T-helper 17 cell (primary cell): Measurements from ENCODE around the gene PGLYRP2. TPM values are rescaled to one million over a fixed set of nuclear protein-coding genes. Genes with fewer than 3 reads are reported as not detected.

Experiments
- ATAC-seq: fragments of 150-1000 bp; cut with Tn5 transposase; 2 replicates; pipeline ENCODE4 v1.10.0; 2021; ENCODE audit warnings: mild to moderate bottlenecking, moderate library complexity
- DNase-seq, 3 donors: peaks; one replicate each; pipeline versions ENCODE4 v3.0.0 to v3.0.0-alpha.2; 2020 to 2021
- H3K9me3 ChIP-seq: one replicate; pipeline ENCODE4 v1.7.0; 2013; ENCODE audit warnings: low read length, mild to moderate bottlenecking; ENCODE audit not compliant: control insufficient read depth, poor library complexity, severe bottlenecking
- H3K27ac Mint-ChIP-seq: one replicate; pipeline ENCODE4 v1.8.0; 2022; ENCODE audit warnings: mild to moderate bottlenecking, moderate library complexity, mixed read lengths
- H3K27me3 Mint-ChIP-seq: one replicate; pipeline ENCODE4 v1.8.0; 2022; ENCODE audit warnings: mixed read lengths
- H3K36me3 Mint-ChIP-seq: one replicate; pipeline ENCODE4 v1.8.0; 2022; ENCODE audit warnings: low read depth, mixed read lengths
- H3K4me1 Mint-ChIP-seq: one replicate; pipeline ENCODE4 v1.8.0; 2022; ENCODE audit warnings: mild to moderate bottlenecking, mixed read lengths
- H3K4me3 Mint-ChIP-seq: one replicate; pipeline ENCODE4 v1.8.0; 2022; ENCODE audit warnings: mild to moderate bottlenecking, moderate library complexity, mixed read lengths
- total RNA-seq, 4 donors: library from RNA in 2 of 4; stranded (reverse) in 2 of 4; gene quantifications; one replicate each; pipeline ENCODE4 v1.2.3 and lab custom pipeline; 2022 to 2026

PGLYRP2 gene
- total RNA-seq, 2 donors from 2014 or later = not detected

DNA sequence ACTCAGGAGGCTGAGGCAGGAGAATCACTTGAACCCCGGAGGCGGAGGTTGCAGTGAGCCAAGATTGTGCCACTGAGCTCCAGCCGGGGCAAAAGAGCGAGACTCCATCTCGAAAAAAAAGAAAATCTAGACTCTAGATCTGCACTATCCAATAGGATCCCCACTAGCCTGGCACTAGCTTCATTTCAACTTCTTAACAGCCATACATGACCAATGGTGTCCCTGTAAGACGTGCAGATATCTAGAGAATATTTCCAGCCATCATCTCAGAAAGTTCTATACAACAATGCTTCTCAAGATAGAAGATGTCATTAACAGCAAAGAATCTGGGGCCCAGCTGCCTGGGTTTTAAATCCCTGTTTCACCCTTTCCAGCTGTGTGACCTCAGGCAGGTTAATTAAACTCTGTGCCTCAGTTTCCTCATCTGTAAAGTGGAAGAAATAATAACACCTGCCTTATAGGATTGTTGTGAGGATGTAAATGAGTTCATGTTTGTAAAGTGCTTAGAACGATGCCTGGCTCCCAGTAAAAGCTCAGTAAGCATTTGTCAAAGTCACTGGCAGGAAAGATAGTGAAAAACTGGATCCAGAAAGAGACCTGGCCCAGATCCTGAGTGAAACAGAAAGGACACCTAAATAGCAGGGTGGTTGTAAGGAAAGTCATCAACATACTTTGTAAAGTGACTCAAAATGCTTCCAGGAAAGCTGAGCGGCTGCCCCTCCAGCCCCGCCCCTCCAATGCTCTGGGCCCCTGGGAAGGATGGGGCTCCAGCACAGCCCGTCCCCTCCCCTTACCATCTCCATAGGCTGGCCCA, 43.1 kb downstream of the PGLYRP2 start:
- no peak overlapping the region for H3K27ac Mint-ChIP-seq
- peaks cover 15% of the 10 kb centered on the region for H3K4me1 Mint-ChIP-seq
- H3K9me3 ChIP-seq = no peaks in the 10 kb centered on the region
- ATAC-seq = no peak
- no peaks in the 10 kb centered on the region for H3K36me3 Mint-ChIP-seq
- H3K27me3 Mint-ChIP-seq = no peaks in the 10 kb centered on the region
- H3K4me3 Mint-ChIP-seq = no peak overlapping the region
- DNase-seq = no peak

DNA sequence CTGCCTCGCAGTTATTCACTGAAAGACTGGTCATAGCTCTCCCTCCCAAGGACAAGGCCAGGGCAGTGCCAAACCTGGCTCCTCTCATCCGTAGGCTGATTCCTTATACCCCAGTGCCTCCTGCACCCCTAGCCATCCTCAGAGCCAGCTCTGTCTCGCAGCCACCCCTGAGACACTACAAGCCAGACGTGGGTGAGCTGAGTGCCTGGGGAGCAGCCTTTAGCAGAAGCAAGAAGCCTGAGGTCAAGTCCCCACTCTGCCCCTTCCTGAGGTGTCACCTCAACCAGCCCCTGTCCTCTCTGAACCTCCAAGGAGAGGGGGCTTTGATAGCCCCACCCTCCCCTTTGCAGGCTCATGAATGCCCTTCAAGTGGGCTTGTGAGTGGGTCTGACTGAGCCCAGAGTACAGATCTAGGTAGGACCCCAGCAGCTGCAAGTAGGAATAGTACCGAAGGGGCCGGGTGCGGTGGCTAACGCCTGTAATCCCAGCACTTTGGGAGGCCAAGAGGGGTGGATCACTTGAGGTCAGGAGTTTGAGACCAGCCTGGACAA, 45.7 kb downstream of the PGLYRP2 start:
- H3K9me3 ChIP-seq = no peaks in the 10 kb centered on the region
- peak overlapping the region; percentile 84 for H3K27ac Mint-ChIP-seq
- ATAC-seq (no peak), DNase-seq (no peak)
- H3K36me3 Mint-ChIP-seq = no peaks in the 10 kb centered on the region
- H3K4me3 Mint-ChIP-seq = peak overlapping the region; percentile 96
- peaks cover 21% of the 10 kb centered on the region for H3K4me1 Mint-ChIP-seq
- H3K27me3 Mint-ChIP-seq = no peaks in the 10 kb centered on the region

DNA sequence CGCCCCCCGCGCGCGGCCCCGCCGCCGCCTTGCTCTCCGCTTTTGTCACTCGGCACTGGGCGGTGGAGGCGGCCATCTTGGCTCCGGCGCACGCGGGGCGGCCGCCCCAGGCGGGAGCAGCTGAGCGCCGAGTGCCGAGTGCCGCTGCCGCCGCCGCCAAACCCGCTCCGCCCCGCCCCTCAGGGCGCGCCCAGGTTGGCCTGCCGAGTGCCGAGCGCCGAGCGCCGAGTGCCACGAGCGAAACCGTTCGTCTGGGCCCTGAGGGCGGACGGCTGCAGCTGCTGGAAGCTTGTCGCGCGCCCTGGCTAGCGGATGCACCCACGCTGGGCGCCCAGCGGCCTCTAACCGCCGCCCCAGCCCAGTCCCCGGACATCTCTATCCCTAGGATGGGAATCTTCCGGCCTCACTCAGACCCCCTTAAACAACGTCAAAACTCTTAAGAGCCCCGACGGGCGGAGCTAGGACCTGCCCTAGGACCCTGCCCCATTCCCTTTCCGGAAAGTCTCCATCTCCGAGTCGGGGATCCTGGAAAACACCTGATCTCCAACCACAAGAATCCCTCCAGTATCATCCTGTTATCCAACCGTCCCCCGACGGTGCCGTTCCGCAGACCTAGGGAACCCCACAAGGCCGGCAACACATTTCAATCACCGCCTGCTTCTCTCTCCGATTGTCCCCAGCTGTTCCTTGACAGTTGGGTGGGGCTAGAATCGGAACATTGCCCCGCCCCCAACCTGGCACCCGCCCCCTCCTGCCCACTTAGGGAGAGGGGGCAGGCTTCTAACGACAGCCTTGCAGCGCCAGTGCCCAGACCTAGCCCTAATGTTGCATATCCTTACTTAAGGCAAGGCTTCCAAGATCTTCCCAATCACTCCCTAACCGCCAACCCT, 46.4 kb downstream of the PGLYRP2 start:
- Mint-ChIP-seq H3K27me3 (no peaks in the 10 kb centered on the region), H3K4me1 (peaks cover 21% of the 10 kb centered on the region)

DNA sequence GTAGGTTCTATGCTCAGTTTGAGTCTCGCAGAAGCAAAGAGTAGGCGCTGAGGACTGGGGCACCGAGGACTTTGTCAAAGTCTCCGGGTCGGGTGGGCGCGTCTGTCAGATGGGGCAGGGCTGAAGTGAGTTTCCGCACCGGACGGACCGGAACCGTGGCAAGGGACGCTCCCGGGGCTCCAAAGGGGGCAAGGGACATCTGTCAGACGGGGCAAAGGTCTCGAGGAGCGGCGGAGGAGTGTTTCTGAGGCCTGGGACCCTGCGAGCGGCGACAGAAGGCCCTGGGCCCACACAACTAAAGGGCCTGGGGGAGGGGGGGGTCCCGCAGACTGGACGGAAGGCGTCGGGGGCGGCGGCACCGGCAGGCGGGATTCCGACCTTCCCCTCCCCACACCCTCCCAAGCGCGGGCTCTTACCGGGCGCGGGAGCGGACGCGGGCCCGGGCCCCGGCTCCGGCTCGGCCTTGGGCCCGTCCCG, 47.2 kb downstream of the PGLYRP2 start:
- peak; percentile 16 for ATAC-seq
- Mint-ChIP-seq H3K27ac (peak overlapping the region; percentile 91), H3K27me3 (no peaks in the 10 kb centered on the region), H3K4me3 (peak overlapping the region; percentile 97), H3K36me3 (no peaks in the 10 kb centered on the region), H3K4me1 (peaks cover 21% of the 10 kb centered on the region)
- no peaks in the 10 kb centered on the region for H3K9me3 ChIP-seq
- DNase-seq = no peak

More for the DNA sequence above, 46.4 kb downstream of the PGLYRP2 start:
- no peaks in the 10 kb centered on the region for H3K9me3 ChIP-seq
- DNase-seq (peak; percentile 87 to 93 (median 92)), ATAC-seq (peak; percentile 95)
- Mint-ChIP-seq H3K4me3 (peak overlapping the region; percentile 96), H3K27ac (peak overlapping the region; percentile 84), H3K36me3 (no peaks in the 10 kb centered on the region)

DNA sequence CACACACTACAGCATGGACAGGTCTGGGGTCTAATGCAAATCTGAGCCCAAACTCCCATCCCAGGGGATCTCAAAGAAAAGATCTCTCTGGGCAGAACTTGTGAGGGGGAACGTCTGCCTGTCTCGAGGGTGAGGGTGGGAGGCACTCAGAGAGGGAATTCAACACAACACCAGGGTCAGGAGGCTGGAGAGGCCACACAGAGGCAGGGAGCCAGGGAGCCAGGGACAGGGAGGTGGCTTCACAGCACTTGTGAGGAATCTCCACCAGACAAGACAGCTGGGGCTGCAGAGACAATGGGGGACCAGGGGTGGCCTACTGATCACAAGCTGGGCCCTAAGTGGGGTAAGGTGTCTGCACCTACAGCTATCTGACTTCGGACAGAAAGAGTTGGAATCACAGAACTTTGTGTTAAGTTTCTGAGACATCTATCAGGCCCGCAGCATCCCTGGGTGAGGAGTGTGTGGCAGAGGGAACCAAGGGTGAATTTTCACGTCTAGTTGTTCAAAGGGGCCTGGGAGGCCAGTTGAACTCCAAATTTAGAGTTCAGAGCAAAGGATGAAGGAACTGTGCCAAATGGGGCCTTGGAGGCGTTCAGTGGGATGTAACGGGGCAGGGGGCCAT, 47.8 kb downstream of the PGLYRP2 start:
- DNase-seq (no peak), ATAC-seq (no peak)
- H3K27ac Mint-ChIP-seq = peak overlapping the region; percentile 91
- H3K4me3 Mint-ChIP-seq = peak overlapping the region; percentile 97
- peaks cover under 1% of the 10 kb centered on the region for H3K36me3 Mint-ChIP-seq
- H3K9me3 ChIP-seq = no peaks in the 10 kb centered on the region
- no peaks in the 10 kb centered on the region for H3K27me3 Mint-ChIP-seq
- H3K4me1 Mint-ChIP-seq = peaks cover 22% of the 10 kb centered on the region

DNA sequence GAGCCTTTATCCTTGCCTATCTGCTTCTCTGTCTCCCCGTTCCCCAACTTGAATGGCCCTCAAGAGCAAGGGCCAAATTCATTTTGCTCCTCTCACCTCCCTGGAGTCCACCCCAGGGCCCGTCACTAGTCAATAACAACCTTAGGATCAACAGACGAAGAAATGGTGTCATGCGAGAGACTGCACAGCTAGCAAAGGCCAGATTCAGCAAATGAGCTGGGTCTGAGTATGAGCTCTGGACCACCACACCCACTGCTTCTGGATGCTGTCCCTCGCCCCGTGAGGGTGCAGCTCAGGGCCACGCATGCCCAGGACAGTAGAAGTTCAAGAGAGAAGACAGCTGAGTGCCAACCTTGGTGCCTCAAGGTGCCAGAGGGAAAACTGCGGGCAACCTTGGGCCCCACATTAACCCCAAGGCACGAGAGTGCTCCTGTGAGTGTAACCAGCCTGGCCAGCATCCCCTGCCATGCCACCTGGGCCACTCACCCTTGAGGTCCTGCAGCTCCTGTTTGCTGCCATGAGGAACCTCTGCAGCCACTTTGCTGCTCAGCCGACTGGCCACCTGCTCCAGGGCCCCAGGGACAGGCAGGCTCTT, 48.7 kb downstream of the PGLYRP2 start:
- peak overlapping the region; percentile 91 for H3K27ac Mint-ChIP-seq

DNA sequence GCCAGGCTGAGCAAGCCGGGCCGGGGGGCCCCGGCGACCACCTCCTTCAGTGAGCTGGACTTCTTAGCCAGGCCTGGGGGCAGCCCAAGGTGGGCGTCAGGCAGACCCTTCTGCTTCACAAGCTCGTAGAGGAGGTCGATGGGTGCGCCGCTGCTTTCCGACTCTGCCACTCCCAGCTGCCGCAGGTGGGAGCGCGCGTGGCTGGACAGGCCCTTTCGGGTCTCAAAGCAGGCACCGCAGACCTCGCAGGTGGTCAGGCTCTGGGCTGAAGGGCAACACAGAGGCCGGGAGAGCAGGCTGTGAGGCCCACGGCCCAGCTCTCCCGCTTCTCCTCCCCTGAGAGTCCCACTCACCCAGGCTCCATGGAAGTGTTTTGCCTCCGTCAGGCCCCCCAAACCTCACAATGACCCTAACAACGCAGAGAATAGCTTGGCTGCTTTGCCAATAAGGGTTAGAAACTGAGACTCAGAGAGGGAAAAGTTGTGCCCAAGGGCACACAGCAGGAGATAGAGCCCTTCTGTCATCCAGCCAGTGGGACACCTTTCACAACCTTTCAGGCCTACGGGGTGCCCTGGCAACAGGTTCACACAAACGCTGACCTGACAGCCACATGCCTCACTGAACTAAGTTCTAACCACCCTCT, 49.4 kb downstream of the PGLYRP2 start:
- Mint-ChIP-seq H3K27ac (no peak overlapping the region), H3K4me1 (peaks cover 27% of the 10 kb centered on the region), H3K4me3 (no peak overlapping the region), H3K27me3 (no peaks in the 10 kb centered on the region), H3K36me3 (peaks cover 6% of the 10 kb centered on the region)
- no peak for ATAC-seq
- DNase-seq = no peak
- no peaks in the 10 kb centered on the region for H3K9me3 ChIP-seq

More for the DNA sequence above, 48.7 kb downstream of the PGLYRP2 start:
- Mint-ChIP-seq H3K27me3 (no peaks in the 10 kb centered on the region), H3K4me3 (peak overlapping the region; percentile 97), H3K4me1 (peaks cover 27% of the 10 kb centered on the region), H3K36me3 (peaks cover 6% of the 10 kb centered on the region)
- no peaks in the 10 kb centered on the region for H3K9me3 ChIP-seq
- ATAC-seq = no peak
- no peak for DNase-seq

DNA sequence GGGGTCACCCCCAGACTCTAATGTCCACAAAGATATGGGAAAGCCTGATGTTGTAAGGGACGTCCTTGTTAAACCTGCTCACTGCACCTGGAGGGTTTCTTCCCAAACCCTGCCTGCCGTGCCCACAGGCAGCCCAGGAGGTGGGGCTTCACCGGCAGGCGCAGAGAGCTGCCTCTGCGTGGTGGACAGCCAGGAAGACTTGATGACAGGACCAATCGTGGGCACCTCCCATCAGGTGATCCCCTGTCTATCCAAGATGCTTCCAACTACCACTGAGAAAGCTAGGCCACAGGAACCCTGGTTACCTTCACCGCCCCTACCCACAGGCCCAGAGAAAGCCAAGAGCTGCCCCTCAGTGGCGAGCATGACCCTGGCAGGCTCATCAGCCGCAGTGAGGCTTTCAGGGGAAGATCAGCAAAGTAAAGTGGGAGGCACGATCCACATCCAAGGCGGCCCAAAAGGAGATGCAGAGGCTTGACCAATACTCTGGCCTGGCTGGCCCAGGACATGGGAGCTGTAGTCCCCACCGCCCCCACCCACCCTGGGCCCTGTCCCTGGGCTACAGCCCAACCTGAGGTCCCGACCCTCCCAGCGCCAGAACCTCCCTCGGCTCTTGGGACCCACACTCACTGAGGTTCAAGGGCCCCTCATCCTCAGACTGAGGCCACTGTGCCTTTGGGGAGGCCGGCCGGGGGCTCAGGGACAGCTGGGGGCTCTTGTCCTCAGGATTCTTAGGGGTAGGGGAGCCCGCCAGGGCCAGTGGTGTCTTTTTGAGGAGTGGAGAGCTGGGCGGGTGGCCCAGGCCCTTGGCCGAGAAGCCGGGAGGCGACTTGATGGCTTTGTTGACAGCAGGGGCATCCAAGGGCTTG, 50.1 kb downstream of the PGLYRP2 start:
- Mint-ChIP-seq H3K4me3 (no peak overlapping the region), H3K36me3 (peaks cover 6% of the 10 kb centered on the region), H3K27ac (no peak overlapping the region), H3K4me1 (peaks cover 27% of the 10 kb centered on the region), H3K27me3 (no peaks in the 10 kb centered on the region)
- ATAC-seq (no peak), DNase-seq (no peak)
- no peaks in the 10 kb centered on the region for H3K9me3 ChIP-seq

DNA sequence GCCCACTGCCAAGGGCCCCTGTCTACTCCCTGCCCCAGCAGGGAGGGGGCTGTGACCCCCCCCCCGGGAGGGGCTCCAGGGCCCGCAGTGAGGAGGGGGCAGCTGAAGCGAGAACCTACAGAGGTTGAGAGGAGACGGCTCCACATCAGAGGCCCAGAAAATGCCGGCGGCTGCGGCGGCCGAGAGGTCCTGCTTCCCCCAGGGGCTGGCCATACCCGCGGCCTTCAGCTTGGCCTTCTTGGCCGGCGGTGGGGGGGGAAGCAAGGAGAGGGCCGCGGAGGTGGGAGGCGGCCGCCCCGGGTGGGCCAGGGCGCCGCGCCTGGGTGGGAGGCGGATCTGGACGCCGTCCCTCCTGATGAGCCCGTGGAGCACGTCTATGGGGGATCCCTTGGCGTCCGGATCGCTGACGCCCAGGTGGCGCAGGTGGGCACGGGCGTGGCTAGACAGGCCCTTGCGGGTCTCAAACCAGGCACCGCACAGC, 51.3 kb downstream of the PGLYRP2 start:
- Mint-ChIP-seq H3K27ac (peak overlapping the region; percentile 21), H3K36me3 (peaks cover 8% of the 10 kb centered on the region), H3K27me3 (no peaks in the 10 kb centered on the region), H3K4me1 (peaks cover 22% of the 10 kb centered on the region), H3K4me3 (no peak overlapping the region)
- H3K9me3 ChIP-seq = no peaks in the 10 kb centered on the region
- DNase-seq = no peak
- no peak for ATAC-seq

DNA sequence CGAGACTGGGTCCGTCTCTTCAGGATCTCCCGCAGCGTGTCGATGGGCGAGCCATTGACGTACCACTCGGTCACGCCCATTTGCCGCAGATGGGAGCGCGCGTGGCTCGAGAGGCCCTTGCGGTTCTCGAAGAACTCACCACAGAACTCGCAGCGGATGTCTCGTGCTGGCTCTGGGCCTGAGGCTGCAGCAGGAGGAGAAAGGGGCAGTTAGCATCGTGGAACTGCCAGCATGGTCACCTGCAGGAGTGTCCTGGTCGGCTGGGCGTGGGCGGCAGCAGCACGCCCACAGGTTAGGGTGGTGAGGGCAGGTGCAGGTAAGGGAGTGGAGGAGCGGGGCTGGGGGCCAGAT, 52.0 kb downstream of the PGLYRP2 start:
- H3K4me3 Mint-ChIP-seq = peak overlapping the region; percentile 9
- H3K27ac Mint-ChIP-seq = peak overlapping the region; percentile 57
- H3K4me1 Mint-ChIP-seq = peaks cover 19% of the 10 kb centered on the region

DNA sequence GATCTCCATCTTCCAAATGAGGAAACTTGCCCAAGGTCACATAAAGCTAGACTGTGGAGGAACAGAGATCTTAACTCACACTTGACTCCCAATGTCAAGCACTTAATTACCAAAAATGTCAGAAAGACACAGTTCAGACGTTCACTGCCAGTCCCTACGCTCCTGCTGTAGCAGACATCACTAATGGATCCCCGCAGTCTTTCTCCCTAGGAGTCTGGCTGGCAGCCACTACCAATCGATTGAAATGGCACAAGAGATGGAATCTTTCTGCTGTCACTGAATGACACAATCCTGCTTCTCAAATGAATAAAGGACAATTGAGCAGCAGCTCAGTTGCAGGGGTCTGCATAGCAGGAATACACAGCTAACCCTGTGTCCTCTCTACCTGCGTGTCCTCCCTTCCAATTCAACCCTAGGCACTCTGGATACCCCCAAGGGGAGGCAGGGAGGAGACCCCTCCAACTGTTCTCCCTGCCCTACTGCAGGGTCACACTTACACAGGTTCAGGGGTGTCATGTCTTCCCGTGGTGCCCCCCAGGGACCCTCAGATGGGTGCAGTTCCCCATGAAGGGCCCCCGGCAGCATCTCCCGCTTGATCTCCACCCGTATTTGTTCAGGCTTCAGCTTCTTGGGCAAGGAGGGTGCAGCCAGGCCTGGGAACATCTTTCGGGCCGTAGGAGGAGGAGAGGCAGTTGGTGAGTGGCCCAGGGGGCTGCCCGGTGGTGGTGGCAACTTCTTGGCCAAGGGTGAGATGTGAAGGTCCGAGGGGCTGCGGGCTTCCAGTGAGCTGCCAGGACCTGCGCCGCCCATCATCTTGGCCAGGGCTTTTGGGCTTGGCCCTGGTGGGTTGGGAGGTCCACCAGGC, 52.6 kb downstream of the PGLYRP2 start:
- peaks cover 8% of the 10 kb centered on the region for H3K36me3 Mint-ChIP-seq
- H3K4me3 Mint-ChIP-seq = peak overlapping the region; percentile 9
- H3K4me1 Mint-ChIP-seq = peaks cover 17% of the 10 kb centered on the region
- H3K27ac Mint-ChIP-seq = peak overlapping the region; percentile 57
- H3K9me3 ChIP-seq = no peaks in the 10 kb centered on the region
- no peak for DNase-seq
- no peaks in the 10 kb centered on the region for H3K27me3 Mint-ChIP-seq
- no peak for ATAC-seq

More for the DNA sequence above, 52.0 kb downstream of the PGLYRP2 start:
- ATAC-seq (no peak), DNase-seq (no peak)
- H3K36me3 Mint-ChIP-seq = peaks cover 8% of the 10 kb centered on the region
- H3K27me3 Mint-ChIP-seq = no peaks in the 10 kb centered on the region
- H3K9me3 ChIP-seq = no peaks in the 10 kb centered on the region
